Esophagus mucosa (tissue), 1 donor: Measurements from ENCODE around the gene SH3TC2. TPM values are rescaled to one million over a fixed set of nuclear protein-coding genes. Genes with fewer than 3 reads are reported as not detected.
A peak's percentile ranks its signal among the peaks of the same experiment; 100 is the strongest.

Experiments used
- ATAC-seq: fragments of 200-7000 bp; cut with Tn5 transposase; one replicate; pipeline ENCODE4 v1.9.1; 2020
- total RNA-seq: library from RNA; stranded (reverse); gene quantifications from one replicate; pipeline ENCODE4 v1.2.4, GENCODE V29; 2023
- donor health status: DM: yes; HTN: yes; CAD: no.

Gene SH3TC2
- total RNA-seq, 1 donor from 2014 or later, result 3.4 TPM

DNA sequence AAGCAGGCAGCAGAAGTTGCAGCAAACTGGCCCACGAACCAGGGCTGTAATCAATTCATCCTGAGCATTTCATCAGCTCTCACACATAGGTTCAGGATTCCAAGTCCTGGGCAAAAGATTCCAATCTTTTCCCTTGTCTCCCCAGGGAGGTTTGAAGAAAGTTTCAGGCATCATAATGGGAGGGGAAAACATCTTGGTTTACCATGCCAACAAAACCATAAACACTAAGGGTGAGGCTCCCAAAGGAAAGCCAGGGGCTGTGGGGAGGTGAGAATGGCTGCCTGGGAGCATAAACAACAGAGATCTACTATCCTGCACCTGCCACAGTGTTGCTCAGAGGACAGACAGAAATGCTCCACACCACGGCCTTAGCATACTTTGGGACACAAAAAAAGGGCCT lies 94.6 kb downstream of the SH3TC2 start:
- ATAC-seq, result no peak

- peak; percentile 15 for ATAC-seq
Observed at GRCh38 chr5:148967783-148968182, 95.1 kb downstream of the SH3TC2 start.

- no peak for ATAC-seq
Observed at GRCh38 chr5:148966938-148967337, 95.9 kb downstream of the SH3TC2 start.

- peak; percentile 34 for ATAC-seq
Observed at GRCh38 chr5:148966348-148966747, 96.5 kb downstream of the SH3TC2 start.

- peak; percentile 89 for ATAC-seq
Observed at GRCh38 chr5:148965511-148966265, 97.2 kb downstream of the SH3TC2 start.

- no peak for ATAC-seq
Observed at GRCh38 chr5:148963664-148964063, 99.2 kb downstream of the SH3TC2 start.

DNA sequence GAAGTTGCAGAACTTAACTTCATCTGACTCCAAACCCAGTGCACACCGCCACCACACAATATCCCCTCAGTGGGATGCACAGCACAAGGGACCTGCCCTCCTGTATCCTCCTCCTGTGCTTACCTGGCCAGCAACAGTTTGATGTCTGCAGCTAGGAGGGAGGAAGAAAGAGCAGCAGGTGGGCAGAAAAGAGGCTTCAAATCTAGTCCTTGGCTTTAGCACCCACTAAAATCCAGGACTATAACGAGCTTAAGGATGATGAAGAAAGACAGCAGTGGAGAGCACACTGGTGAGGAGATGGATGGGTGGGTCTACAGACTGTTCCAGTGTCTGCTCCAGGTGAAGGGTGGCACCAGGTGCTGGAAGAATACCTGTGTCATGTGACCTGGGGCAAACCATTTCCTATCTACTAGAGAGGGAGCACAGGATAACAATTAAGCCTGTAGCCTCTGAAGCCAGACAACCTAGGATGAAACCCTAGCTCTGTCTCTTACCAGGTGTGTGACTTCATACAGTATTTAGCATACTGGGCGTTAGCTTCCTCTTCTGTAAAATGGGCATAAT lies 100.0 kb downstream of the SH3TC2 start:
- ATAC-seq, result no peak

DNA sequence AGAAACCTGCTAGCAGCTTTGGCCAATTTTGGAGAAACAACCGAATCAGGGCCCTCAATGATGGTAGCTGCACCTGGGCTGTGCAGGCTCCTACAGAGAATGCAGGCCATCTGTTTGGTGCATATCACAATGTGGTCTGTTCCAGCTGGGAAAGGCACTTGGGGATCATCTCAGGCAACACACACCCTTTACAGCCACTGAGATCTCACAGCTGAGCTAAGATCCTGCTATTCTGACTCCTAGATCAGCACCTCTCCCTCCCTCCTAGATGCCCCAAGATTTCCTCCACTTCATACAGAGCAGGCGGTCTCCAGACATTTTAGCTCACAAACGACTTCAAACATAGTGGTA lies 100.7 kb downstream of the SH3TC2 start:
- no peak for ATAC-seq

GRCh38 chr5:148961261-148962199 lies 101.3 kb downstream of the SH3TC2 start:
- ATAC-seq, result peak; percentile 46

- ATAC-seq, result no peak
Observed at GRCh38 chr5:148960070-148960769, 102.6 kb downstream of the SH3TC2 start.

DNA sequence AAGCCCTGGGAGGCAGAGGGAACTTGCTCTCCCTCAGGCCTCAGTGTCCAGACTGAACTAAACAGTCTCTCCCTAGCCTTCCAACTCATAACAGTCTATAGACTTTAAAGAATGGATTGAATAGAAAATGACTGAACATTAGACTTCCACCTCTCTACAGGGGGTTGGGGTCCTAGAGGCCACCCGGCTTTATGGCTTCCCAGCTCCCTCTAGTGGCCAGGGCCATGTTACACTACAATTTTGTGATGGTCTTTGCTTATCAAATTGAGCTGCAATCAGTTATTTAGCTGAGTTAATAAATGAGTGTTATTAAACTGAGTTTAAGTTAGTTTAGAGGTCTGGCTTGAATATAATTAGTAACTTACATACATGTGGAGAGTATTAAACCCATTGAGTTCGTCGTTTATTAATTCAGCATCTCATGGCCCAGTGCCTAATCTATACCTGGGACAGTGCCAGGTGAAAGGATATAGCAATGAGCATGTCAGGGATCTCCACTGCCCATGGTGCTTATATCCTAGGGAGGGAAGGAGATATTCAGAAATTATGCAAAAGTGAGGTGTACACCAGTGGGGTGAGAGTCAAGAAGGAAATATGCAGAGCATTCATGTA lies 105.2 kb downstream of the SH3TC2 start:
- no peak for ATAC-seq

GRCh38 chr5:148956477-148957385 lies 106.1 kb downstream of the SH3TC2 start:
- peak; percentile 93 for ATAC-seq

Other genes with a start within 250 kb of the SH3TC2 start
- gene ADRB2, start 236.5 kb downstream of the SH3TC2 start, total RNA-seq, result 2.8 TPM
- gene ABLIM3, start 78.4 kb upstream of the SH3TC2 start, total RNA-seq, result 22.4 TPM
- gene AFAP1L1, start 208.8 kb upstream of the SH3TC2 start, total RNA-seq, result 3.0 TPM